GM15510 (cell line): ENCODE results near the gene OR4D6.

Experiments used
- POLR2A ChIP-seq: IDR thresholded peaks from 3 replicates; pipeline ENCODE4 v1.6.1; 2011; ENCODE audit warnings: borderline replicate concordance; ENCODE audit not compliant: insufficient read length; ENCODE audit errors: extremely low read depth

The OR4D6 gene

GRCh38 chr11:59473015-59473414 lies 16.3 kb downstream of the OR4D6 start, which contains the start of gene OR4D10:
TSS of gene OR4D10 (plus strand) at chr11:59473315. CDS start at chr11:59477430, 4,115 bp downstream.
- TF ChIP-seq POLR2A, result no peak

DNA sequence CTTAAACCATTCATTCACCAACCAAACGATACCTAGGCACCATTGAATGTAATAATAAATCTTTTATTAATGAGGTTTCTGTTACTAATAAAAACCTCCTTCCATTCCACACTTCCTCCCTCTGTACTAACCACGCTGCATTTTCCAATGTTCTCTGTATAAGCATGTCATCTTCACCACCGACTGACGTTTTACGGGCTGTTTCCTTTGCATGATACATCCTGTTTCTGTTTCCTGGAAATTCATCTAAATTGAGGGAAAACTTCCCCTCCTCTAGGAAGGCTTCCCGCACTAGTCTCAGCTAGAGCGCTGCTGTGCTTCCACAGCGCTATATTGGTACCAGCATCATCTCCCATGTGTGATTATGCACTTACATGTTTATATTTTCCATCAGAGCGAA lies 18.4 kb downstream of the OR4D6 start:
- TF ChIP-seq POLR2A, result no peak

DNA sequence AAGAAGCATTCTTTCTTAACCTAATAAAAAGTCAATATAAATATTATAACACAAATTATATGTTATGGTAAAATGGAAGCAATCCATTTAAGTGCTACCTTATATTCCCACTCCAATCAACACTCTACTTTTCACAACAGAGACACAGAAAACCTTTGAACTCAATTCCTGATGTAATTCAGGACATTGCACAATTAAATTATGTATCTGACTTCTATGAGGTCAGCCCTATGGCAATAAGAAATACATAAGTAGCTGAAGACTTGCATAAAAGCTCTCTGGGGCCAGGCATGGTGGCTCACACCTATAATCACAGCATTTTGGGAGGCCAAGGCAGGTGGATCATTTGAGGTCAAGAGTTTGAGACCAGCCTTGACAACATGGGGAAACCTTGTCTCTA lies 23.1 kb downstream of the OR4D6 start:
- no peak for TF ChIP-seq POLR2A

GRCh38 chr11:59480359-59480758 lies 23.6 kb downstream of the OR4D6 start:
- TF ChIP-seq POLR2A, result no peak

DNA sequence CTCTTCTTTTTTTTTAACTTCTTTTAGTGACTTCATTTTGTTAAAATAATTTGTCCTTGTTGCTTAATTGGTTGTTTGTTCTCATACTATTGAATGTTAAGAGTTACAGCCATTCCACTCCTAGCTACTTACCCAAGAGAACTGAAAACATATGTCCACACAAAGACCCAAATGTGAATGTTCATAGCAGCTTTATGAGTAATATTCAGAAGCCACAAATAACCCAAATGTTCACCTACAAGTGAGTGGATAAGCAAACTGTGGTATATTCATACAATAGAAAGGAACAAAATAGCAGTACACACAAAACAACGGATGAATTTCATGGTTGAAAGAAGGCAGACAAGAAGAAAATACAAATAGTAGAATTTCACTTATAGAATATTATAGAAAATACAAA lies 45.2 kb downstream of the OR4D6 start:
- TF ChIP-seq POLR2A, result no peak

DNA sequence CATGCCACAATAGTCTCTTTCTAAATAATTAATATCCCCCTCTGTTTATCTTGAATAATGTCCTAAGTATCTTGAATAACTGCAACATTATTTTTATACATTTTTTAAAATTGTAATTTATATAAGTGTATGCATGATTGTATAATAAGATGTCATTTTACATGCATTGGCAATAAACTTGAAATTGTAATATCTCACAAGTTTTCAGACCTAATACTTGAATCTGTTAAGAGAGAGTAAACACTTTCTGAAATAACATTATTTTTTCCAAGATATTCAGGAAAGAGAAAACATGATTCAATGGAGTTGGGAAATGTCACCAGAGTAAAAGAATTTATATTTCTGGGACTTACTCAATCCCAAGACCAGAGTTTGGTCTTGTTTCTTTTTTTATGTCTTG lies 46.5 kb downstream of the OR4D6 start, which contains the start of gene OR4D11:
TSS of gene OR4D11 (plus strand) at position 301 of the 400 bp plus-strand sequence. CDS start at position 301, 0 bp downstream.
- TF ChIP-seq POLR2A, result no peak
